IPS-15b (cell line): Measurements from ENCODE around the gene P3H1.

Experiments used
- H3K27me3 ChIP-seq: one replicate; pipeline ENCODE4 v1.6.1; 2013; ENCODE audit warnings: low read length; ENCODE audit not compliant: control insufficient read depth, insufficient read depth
- H3K36me3 ChIP-seq: one replicate; pipeline ENCODE4 v1.6.1; 2013; ENCODE audit warnings: low read length; ENCODE audit not compliant: control insufficient read depth, insufficient read depth
- H3K4me1 ChIP-seq: one replicate; pipeline ENCODE4 v1.6.1; 2013; ENCODE audit warnings: mild to moderate bottlenecking, low read length; ENCODE audit not compliant: control insufficient read depth, insufficient read depth
- H3K4me3 ChIP-seq: one replicate; pipeline ENCODE4 v1.5.1; 2013; ENCODE audit warnings: low read depth, low read length
- H3K9ac ChIP-seq: one replicate; pipeline ENCODE4 v1.6.1; 2013; ENCODE audit warnings: low read depth, mild to moderate bottlenecking, low read length
- H3K9me3 ChIP-seq: one replicate; pipeline ENCODE4 v1.6.1; 2013; ENCODE audit warnings: mild to moderate bottlenecking, low read length; ENCODE audit not compliant: control insufficient read depth, insufficient read depth

P3H1 gene

DNA sequence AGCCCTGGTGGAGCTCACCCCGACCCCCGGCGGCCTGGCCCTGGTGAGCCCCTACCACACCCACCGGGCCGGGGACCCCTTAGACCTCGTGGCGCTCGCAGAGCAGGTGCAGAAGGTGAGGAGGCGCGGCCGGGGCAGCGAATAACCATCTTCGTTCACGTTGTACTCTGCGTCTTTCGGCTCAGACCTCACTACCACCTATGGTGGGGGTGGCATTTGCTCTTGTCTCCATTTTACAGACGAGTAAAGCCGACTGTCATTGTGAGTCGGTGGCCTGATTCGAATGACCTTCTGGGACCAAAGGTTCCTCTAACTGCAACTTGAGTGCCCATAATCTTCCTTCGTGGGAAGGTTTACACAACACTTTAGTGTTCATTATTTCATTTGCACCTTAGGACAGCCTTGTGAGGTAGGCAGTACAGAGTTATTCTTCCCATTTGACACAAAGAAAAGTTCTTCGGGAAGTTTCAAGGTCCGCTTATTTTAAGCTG, 727 bp upstream of the P3H1 start:
- H3K27me3 ChIP-seq, result no peaks in the 10 kb centered on the region
- H3K4me1 ChIP-seq, result peaks cover 6% of the 10 kb centered on the region
- no peaks in the 10 kb centered on the region for H3K9me3 ChIP-seq
- no peaks in the 10 kb centered on the region for H3K36me3 ChIP-seq
- peak overlapping the region; percentile 94 for H3K4me3 ChIP-seq
- H3K9ac ChIP-seq, result peak overlapping the region; percentile 73

DNA sequence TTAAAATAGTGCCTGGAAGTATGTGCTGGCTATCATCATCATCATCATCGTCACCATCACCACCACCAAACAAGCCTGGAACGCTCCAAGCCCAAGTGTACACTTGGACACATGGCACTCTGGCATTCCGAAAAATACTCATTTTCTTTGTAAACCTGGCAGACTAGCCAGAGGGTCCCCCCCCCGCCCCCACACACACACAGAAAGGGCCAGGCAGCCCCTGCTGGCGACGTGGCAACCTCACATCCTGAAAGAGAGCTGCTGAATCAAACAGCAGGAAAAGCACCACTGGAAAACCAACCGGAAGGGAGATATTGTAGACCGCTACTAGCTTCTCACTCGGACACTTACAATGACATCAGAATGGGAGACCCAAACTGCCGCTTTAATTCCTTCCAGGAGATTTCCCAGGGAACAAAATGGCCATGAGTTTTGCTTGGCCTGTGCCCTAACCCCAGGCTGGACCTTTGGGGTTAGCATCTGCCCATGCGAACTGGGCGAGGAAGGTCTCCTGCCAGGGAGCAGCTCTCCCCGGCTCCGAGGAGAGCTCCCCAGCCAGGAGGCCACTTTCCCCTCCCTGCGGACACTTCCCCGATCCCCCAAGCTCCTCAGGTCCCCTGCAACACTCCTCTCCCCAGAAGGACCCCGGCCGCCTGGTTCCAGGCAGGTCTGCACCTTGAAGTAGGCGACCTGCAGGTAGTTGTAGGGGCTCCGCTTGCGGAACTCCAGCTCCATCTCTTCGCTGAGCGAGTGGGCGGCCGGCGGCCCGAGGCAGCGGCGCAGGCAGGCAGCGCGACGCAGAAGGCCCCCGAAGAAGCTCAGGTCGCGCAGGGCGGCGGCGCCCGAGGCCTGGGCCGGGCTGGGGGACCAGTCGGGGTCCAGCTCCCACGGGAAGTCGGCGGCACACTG, 742 bp downstream of the P3H1 start:
- H3K4me1 ChIP-seq, result peaks cover 6% of the 10 kb centered on the region
- no peaks in the 10 kb centered on the region for H3K9me3 ChIP-seq
- no peaks in the 10 kb centered on the region for H3K36me3 ChIP-seq
- no peaks in the 10 kb centered on the region for H3K27me3 ChIP-seq
- peak overlapping the region; percentile 77 for H3K9ac ChIP-seq
- peak overlapping the region; percentile 98 for H3K4me3 ChIP-seq

DNA sequence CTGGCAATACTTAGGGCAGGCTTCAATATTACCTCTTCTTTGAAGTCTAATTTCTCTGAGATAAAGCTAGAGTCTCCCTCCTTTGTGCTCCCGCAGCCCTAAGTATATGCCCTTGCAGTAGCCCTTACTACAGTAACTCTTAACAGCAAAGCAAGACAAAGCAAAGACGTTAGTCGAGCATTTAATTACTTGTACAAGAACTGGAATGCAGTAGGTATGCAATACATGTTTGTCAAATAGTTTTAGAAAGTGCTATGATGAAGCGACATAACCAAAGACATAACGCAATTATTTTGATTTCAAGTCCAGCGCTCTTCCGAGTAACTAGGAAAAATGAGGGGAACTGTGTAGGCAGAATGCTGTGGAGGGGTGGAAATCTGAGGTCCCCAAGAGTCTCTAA, 1.6 kb downstream of the P3H1 start:
- Histone ChIP-seq H3K4me3 (peak overlapping the region; percentile 98), H3K4me1 (peaks cover 6% of the 10 kb centered on the region), H3K9me3 (no peaks in the 10 kb centered on the region), H3K36me3 (no peaks in the 10 kb centered on the region), H3K27me3 (no peaks in the 10 kb centered on the region), H3K9ac (peak overlapping the region; percentile 29)

DNA sequence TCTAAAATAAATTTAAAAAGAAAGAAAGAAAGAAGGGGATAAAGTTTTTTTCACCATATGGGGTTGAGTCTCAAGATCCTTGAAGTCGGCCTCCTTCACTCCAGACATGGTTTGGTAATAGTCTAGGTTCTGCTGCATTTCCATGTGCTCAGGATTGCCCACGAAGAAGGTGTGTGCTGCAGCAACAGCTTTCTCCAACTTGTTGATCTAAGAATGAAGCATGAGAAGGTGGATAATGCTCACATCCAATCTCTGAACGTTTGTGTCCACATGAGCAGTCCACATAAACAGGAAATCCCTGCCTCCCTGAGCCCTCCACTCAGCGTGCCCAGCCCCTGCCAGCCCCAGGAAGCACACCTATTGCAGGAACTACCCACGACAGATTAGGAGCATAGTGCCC, 4.6 kb downstream of the P3H1 start:
- peaks cover 5% of the 10 kb centered on the region for H3K36me3 ChIP-seq
- no peak overlapping the region for H3K4me3 ChIP-seq
- H3K9ac ChIP-seq, result no peak overlapping the region
- H3K9me3 ChIP-seq, result no peaks in the 10 kb centered on the region
- H3K27me3 ChIP-seq, result no peaks in the 10 kb centered on the region
- H3K4me1 ChIP-seq, result no peaks in the 10 kb centered on the region

DNA sequence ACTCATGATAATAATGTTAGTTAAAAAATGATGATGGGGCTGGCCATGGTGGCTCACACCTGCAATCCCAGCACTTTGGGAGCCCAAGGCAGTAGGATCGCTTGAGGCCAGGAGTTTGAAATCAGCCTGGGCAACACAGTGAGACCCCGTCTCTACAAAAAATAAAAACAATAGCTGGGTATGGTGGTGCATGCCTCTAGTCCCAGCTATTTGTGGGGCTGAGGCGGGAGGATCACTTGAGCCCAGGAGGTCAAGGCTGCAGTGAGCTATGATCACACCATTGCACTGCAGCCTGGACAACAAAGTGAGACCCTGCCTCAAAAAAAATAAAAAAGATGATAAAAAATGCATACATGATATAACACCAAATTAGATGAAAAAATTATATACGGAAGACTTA, 5.3 kb downstream of the P3H1 start:
- no peaks in the 10 kb centered on the region for H3K27me3 ChIP-seq
- H3K4me1 ChIP-seq, result no peaks in the 10 kb centered on the region
- no peak overlapping the region for H3K4me3 ChIP-seq
- H3K9ac ChIP-seq, result no peak overlapping the region
- no peaks in the 10 kb centered on the region for H3K9me3 ChIP-seq
- peaks cover 7% of the 10 kb centered on the region for H3K36me3 ChIP-seq

DNA sequence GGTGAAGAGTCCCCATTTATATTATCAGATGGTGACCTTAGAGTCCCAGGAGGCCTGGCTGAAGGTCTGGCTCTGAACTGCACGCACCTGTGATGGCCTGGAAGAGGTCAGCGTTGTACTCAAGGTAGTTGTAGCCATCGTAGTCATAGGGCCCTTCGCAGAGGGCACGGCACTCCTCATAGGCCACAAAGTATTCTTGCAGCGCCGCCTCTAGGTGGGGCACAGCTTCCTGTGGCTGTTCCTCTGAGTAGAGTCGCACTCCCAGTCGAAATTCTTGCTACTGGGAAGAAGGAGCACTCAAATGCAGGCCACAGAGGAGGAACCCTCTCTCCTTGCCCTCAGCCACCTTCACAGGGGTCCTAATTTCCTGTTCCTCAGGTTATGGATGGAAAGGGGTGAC, 7.7 kb downstream of the P3H1 start:
- H3K9me3 ChIP-seq, result no peaks in the 10 kb centered on the region
- no peaks in the 10 kb centered on the region for H3K27me3 ChIP-seq
- H3K9ac ChIP-seq, result no peak overlapping the region
- H3K36me3 ChIP-seq, result peaks cover 21% of the 10 kb centered on the region
- H3K4me3 ChIP-seq, result no peak overlapping the region
- no peaks in the 10 kb centered on the region for H3K4me1 ChIP-seq

DNA sequence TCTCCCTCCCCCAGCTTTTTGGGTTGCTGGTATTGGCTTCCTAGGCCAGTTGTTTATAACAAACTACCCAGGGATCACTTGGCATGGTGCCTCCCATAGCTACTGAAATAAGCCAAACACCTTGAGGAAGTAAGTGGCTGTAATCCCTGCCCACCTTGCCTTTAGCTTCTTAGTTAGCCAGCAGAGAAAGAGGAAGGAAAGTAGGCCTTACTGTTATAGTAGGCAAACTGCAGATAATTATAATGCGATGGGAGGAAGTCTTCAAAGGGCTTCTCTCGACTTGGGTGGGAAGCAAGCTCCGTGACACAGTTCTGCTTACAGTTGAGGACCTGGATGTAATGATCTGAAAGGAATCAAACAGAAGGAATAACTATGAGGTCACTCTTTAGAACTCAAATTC, 8.2 kb downstream of the P3H1 start:
- no peaks in the 10 kb centered on the region for H3K4me1 ChIP-seq
- no peak overlapping the region for H3K9ac ChIP-seq
- peaks cover 25% of the 10 kb centered on the region for H3K36me3 ChIP-seq
- H3K4me3 ChIP-seq, result no peak overlapping the region
- no peaks in the 10 kb centered on the region for H3K9me3 ChIP-seq
- H3K27me3 ChIP-seq, result no peaks in the 10 kb centered on the region

DNA sequence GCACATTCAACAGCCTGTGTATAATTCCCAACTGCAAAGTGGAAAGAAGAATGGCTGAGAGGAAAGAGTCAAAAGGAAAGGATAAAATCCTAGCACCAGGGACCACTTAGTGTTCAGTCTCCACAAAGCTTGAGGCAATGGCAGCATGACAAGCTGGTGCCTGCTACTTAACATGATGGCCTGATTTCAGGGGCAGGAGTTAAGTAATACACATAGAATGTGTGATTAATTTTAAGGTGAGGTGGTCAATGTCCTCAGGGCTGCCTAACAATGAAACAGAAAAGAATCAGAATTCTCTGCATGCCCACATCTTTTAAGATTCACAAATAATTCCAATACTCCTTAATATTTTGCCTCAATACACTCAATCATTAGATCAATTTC, 8.9 kb downstream of the P3H1 start:
- Histone ChIP-seq H3K36me3 (peaks cover 29% of the 10 kb centered on the region), H3K9me3 (no peaks in the 10 kb centered on the region), H3K9ac (no peak overlapping the region), H3K4me1 (no peaks in the 10 kb centered on the region), H3K27me3 (no peaks in the 10 kb centered on the region), H3K4me3 (no peak overlapping the region)

DNA sequence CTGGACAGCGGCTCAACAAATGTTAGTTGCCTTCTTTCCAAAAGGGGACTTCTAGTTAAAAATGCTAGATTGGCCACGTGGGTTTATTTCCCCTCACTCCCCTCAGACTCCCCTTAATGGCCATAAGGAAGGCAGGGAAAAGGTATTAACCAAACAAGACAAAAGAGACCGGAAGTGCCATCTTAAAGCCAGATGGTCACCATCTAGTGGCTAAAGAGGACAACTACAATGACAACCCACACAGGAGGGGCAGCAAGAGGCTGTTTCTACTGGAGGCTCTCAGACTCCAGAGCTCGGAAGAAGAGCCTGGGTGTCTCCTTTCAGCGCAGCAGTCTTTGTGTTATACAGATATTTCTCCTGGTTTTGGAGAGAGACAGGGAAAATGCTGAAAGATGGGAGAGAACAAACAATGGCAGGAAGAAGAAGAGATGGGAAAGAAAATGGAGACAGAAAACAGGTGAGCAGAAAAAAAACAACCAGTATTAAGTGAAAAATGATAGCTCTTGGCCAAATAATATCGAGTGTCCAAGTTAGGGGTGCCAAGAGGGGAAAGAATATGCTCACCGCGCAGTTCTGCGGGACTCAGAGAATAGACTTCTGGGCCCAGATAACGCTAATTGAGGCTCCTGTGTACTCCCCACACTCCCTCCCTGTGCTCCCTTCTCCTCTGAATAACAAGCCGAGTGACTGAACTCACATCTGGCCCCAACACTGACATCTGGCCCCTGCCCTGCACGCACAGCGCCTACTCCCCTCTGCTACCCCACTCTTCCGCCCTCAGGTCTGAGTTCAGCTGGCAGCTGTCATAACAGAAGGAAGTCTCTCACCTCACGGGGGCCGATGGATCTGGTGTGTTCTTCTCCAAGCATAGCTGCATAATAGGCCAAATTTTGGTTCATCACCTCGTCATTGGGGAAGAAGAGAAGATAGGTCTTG, 9.6 kb downstream of the P3H1 start:
- Histone ChIP-seq H3K4me3 (no peak overlapping the region), H3K27me3 (no peaks in the 10 kb centered on the region), H3K36me3 (peaks cover 35% of the 10 kb centered on the region), H3K4me1 (no peaks in the 10 kb centered on the region), H3K9ac (no peak overlapping the region), H3K9me3 (no peaks in the 10 kb centered on the region)

DNA sequence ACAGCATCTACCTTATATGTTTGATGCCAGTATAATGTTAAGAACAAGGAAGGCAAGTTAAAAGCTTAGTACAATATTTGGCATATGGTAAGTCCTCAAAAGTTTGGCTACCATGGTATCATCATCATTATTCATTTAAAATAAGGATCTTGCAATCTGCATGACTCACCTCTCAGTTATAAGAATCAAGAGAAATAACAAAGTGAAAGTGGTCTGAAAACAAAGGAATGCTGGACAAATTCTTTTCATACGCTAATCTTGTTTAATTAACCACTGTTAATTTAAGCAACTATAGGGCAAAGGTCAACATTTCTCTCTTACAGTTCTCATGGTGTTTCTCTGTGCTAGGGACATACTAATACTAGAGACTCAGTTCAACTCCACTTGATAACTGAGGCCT, 13.8 kb downstream of the P3H1 start:
- Histone ChIP-seq H3K4me3 (no peak overlapping the region), H3K9ac (no peak overlapping the region), H3K9me3 (no peaks in the 10 kb centered on the region), H3K27me3 (no peaks in the 10 kb centered on the region), H3K4me1 (no peaks in the 10 kb centered on the region), H3K36me3 (peaks cover 52% of the 10 kb centered on the region)

DNA sequence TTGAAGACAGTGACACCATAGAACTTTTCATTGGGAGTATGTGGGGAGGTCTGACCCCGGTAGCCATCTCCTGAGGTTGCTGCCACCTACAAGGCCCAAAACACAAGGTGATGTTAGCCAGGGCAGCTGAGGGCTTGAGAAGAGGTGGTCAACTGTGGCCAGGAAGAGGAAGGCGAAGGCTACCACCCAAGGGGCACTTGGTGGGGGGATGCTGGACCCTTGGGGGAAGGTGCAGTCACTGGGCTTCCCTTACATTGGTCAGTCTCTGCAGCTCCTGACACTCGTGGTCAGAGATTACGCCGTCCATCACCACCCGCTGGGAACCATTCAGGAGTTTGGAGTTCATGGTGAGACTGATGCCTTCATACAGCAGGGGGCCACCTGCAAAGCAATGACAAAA, 14.5 kb downstream of the P3H1 start:
- Histone ChIP-seq H3K4me3 (no peak overlapping the region), H3K36me3 (peaks cover 47% of the 10 kb centered on the region), H3K27me3 (no peaks in the 10 kb centered on the region), H3K9ac (no peak overlapping the region), H3K9me3 (no peaks in the 10 kb centered on the region), H3K4me1 (no peaks in the 10 kb centered on the region)
